Stomach (tissue), 9 donors: ENCODE results near the gene BBOX1. TPM values are rescaled to one million over a fixed set of nuclear protein-coding genes. Genes with fewer than 3 reads are reported as not detected.

Experiments used
- DNase-seq, 2 donors: peaks; one replicate each; pipeline versions ENCODE4 v3.0.0 to v3.0.0-alpha.2; 2013 to 2019
- H3K27ac ChIP-seq, 5 donors: fragments of 200-600 bp in 4 of 5; sonication (generic) in 4 of 5; one replicate each; pipeline ENCODE4 v1.5.1; 2013 to 2019; ENCODE audit warnings: mild to moderate bottlenecking in 1 of 5, moderate library complexity in 1 of 5
- H3K27me3 ChIP-seq, 3 donors: fragments of 200-600 bp; sonication (generic); one replicate each; pipeline ENCODE4 v1.5.1; 2017 to 2019; ENCODE audit warnings: mixed run types in 1 of 3
- H3K36me3 ChIP-seq, 4 donors: fragments of 200-600 bp; sonication (generic); 1 replicate in 3 of 4; 2 replicates in 1 of 4; pipeline ENCODE4 v1.5.1; 2016 to 2019
- H3K4me1 ChIP-seq, 4 donors: fragments of 200-600 bp; sonication (generic); one replicate each; pipeline ENCODE4 v1.5.1; 2016 to 2019
- H3K4me3 ChIP-seq, 4 donors: fragments of 200-600 bp; sonication (generic) in 3 of 4; one replicate each; pipeline ENCODE4 v1.5.1; 2016 to 2019; ENCODE audit warnings: mild to moderate bottlenecking in 1 of 4
- H3K9me3 ChIP-seq, 4 donors: fragments of 200-600 bp; sonication (generic); one replicate each; pipeline ENCODE4 v1.5.1; 2016 to 2019
- EP300 ChIP-seq: sonication (generic); formaldehyde crosslinking; IDR thresholded peaks from one replicate; pipeline ENCODE4 v1.6.1; 2017; ENCODE audit warnings: antibody characterized with exemption
- POLR2A ChIP-seq, 4 donors: fragments of 450-650 bp; IDR thresholded peaks; one replicate each; pipeline ENCODE4 v1.6.1; 2016; ENCODE audit warnings: antibody characterized with exemption in 4 of 4, control low read depth in 2 of 4, mild to moderate bottlenecking in 1 of 4, moderate library complexity in 1 of 4
- POLR2AphosphoS5 ChIP-seq, 3 donors: sonication (generic); formaldehyde crosslinking; IDR thresholded peaks; one replicate each; pipeline ENCODE4 v1.6.1; 2016; ENCODE audit warnings: antibody characterized with exemption in 3 of 3
- WGBS, 5 donors: extraction: QIAGEN DNeasy Blood & Tissue Kit in 3 of 5; methylation state at CpG; one replicate each; pipeline versions ENCODE4 v1.1.5 to v1.1.7; 2013 to 2018; 5-methylcytosine and 5-hydroxymethylcytosine counted together
- intact Hi-C: fragments of 100-400 bp; cut with DNase I; formaldehyde crosslinking; loops from one replicate; pipeline ENCODE4 v1.15.1; 2023; ENCODE audit warnings: low total_unique reads
- polyA plus RNA-seq, 3 donors: library from polyadenylated mRNA; stranded (reverse); fragments of 200-250 nt; gene quantifications; one replicate each; pipeline ENCODE4 v1.2.3, GENCODE V29; 2013
- total RNA-seq, 5 donors: library from RNA; depleted of rRNA; stranded (reverse); fragments of >200 nt; gene quantifications; one replicate each; pipeline versions ENCODE4 v1.1.0 to v1.2.3, GENCODE V29; 2014 to 2016
- TF ChIP-seq, protein P1 (sequence below), 7 experiments: fragments of 450-650 bp in 4 of 7; fragments of 200-600 bp in 3 of 7; sonication (generic) in 3 of 7; IDR thresholded peaks; one replicate each; pipeline ENCODE4 v1.5.1; 2016 to 2019; ENCODE audit warnings: antibody characterized with exemption in 7 of 7, control low read depth in 2 of 7, mild to moderate bottlenecking in 1 of 7
- donor health status: healthy with polysubstance abuse.
- donor health status: Bipolar disorder and iron deficiency.
- donor health status: healthy.

BBOX1 gene
- total and polyA plus RNA-seq, 8 donors, result 0.31 to 6.7 (median 3.8) TPM; not detected in 3

DNA sequence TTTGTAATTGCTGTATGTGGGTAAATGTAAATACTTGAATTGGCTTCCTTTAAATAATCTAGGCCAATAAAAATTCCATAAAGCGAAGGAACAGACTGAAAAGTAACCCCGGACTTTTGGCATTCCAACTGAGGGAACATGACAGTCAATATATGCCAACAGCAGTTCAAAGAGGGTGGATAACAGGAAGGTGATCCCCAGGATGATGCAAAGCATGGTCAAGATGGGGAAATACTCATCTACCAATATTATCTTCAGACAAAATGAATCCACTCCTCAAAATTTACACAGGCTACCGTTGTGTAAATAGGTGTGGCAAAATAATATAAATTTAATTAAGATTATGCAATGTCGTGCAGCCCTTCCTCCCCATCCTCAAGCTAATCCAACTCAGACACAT is 56.9 kb downstream of the BBOX1 start:
- H3K9me3 ChIP-seq, result no peaks in the 10 kb centered on the region
- no peak overlapping the region for H3K4me3 ChIP-seq
- TF ChIP-seq EP300 (no peak), POLR2AphosphoS5 (IDR thresholded peaks at IDR 0.05) (no peak), POLR2A (IDR thresholded peaks at IDR 0.05) (no peak)
- TF ChIP-seq, protein P1, sequence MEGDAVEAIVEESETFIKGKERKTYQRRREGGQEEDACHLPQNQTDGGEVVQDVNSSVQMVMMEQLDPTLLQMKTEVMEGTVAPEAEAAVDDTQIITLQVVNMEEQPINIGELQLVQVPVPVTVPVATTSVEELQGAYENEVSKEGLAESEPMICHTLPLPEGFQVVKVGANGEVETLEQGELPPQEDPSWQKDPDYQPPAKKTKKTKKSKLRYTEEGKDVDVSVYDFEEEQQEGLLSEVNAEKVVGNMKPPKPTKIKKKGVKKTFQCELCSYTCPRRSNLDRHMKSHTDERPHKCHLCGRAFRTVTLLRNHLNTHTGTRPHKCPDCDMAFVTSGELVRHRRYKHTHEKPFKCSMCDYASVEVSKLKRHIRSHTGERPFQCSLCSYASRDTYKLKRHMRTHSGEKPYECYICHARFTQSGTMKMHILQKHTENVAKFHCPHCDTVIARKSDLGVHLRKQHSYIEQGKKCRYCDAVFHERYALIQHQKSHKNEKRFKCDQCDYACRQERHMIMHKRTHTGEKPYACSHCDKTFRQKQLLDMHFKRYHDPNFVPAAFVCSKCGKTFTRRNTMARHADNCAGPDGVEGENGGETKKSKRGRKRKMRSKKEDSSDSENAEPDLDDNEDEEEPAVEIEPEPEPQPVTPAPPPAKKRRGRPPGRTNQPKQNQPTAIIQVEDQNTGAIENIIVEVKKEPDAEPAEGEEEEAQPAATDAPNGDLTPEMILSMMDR (IDR thresholded peaks at IDR 0.05), result no peak
- no peak for DNase-seq
- H3K36me3 ChIP-seq, result no peaks in the 10 kb centered on the region
- no peaks in the 10 kb centered on the region for H3K27me3 ChIP-seq
- intact Hi-C loops, result no loop called here
- no peaks in the 10 kb centered on the region for H3K4me1 ChIP-seq
- WGBS, 5 donors, result 68 to 79% (median 72%) methylated on average over 4 of the region's 4 CpGs
- no peak overlapping the region for H3K27ac ChIP-seq

DNA sequence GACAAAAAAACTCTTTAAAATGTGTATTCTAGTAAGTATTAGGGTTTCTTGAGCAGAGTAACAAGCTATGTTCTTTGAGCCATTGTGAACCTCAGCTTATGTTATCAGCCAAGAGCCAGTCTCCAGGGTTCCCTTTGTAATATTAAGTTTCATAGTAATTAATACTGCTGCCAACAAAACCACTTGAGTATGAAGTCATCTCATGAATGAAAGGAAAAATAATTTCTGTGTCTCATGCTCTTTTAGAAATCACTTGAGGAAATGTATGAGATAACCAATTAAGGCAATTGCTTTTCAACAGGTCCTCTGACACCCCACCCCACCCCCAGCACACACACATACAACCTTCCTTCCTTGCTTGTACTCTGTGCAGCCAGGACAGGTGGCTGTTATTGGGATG is 59.9 kb downstream of the BBOX1 start:
- TF ChIP-seq POLR2A (IDR thresholded peaks at IDR 0.05) (no peak), EP300 (no peak), POLR2AphosphoS5 (IDR thresholded peaks at IDR 0.05) (no peak)
- TF ChIP-seq, protein P1 (IDR thresholded peaks at IDR 0.05), result no peak
- Histone ChIP-seq H3K4me1 (no peaks in the 10 kb centered on the region), H3K9me3 (no peaks in the 10 kb centered on the region), H3K27me3 (no peaks in the 10 kb centered on the region), H3K36me3 (no peaks in the 10 kb centered on the region), H3K27ac (no peak overlapping the region), H3K4me3 (no peak overlapping the region)
- DNase-seq, result peak in 1 of 2 donors; percentile 16
- intact Hi-C loops, result no loop called here

DNA sequence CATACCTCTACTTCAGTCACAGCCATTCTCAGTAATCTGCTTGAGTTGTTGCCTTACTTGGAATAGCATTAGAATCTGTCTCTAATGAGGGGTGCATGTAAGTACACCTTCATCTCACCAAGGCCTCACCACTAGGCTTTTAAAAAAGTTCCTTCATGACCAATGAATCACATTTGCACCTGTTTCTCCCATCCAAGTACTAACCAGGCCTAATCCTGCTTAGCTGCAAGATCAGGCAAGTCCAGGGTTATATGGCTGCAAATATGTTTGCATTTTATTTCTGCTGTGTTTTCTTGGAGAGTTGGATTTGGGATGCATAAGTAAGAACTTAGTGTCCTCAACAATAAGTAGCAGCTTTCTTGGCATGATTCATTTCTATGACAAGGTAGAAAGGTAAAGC is 66.9 kb downstream of the BBOX1 start:
- H3K27ac ChIP-seq, result no peak overlapping the region
- TF ChIP-seq EP300, result no peak
- no peak for TF ChIP-seq POLR2AphosphoS5 (IDR thresholded peaks at IDR 0.05)
- no peak for TF ChIP-seq POLR2A (IDR thresholded peaks at IDR 0.05)
- TF ChIP-seq, protein P1 (IDR thresholded peaks at IDR 0.05), result no peak
- H3K4me3 ChIP-seq, result no peak overlapping the region
- no peaks in the 10 kb centered on the region for H3K27me3 ChIP-seq
- H3K4me1 ChIP-seq, result no peaks in the 10 kb centered on the region
- no peak for DNase-seq
- H3K36me3 ChIP-seq, result no peaks in the 10 kb centered on the region
- H3K9me3 ChIP-seq, result no peaks in the 10 kb centered on the region
- intact Hi-C loops, result no loop called here

DNA sequence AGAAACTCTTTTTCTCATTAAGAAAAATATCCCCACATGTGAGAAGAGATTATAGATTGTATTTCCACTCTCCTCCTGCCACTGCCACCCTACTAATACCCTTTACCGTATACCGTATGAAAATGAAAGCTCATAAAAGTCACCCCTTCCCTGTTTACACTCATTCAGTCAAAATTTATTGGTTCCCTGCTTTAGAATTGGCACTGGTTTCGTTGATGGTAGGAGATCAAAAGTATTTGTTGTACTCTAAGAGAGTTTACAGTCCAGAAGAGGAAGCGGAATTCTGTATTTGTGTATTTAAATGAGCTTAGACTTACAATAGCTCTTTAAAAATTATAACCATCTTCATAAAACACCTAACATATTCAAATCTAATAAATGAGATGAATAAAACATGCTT is 68.2 kb downstream of the BBOX1 start:
- H3K27me3 ChIP-seq, result no peaks in the 10 kb centered on the region
- TF ChIP-seq, protein P1 (IDR thresholded peaks at IDR 0.05), result no peak
- TF ChIP-seq EP300 (no peak), POLR2A (IDR thresholded peaks at IDR 0.05) (no peak), POLR2AphosphoS5 (IDR thresholded peaks at IDR 0.05) (no peak)
- H3K9me3 ChIP-seq, result no peaks in the 10 kb centered on the region
- 65 to 73% (median 71%) methylated on average over 4 of the region's 4 CpGs for WGBS, 5 donors
- H3K4me1 ChIP-seq, result no peaks in the 10 kb centered on the region
- no peak for DNase-seq
- H3K4me3 ChIP-seq, result no peak overlapping the region
- H3K27ac ChIP-seq, result no peak overlapping the region
- intact Hi-C loops, result no loop called here
- H3K36me3 ChIP-seq, result no peaks in the 10 kb centered on the region
